ENCODE results near the gene SPIRE1.

SPIRE1 gene

DNA sequence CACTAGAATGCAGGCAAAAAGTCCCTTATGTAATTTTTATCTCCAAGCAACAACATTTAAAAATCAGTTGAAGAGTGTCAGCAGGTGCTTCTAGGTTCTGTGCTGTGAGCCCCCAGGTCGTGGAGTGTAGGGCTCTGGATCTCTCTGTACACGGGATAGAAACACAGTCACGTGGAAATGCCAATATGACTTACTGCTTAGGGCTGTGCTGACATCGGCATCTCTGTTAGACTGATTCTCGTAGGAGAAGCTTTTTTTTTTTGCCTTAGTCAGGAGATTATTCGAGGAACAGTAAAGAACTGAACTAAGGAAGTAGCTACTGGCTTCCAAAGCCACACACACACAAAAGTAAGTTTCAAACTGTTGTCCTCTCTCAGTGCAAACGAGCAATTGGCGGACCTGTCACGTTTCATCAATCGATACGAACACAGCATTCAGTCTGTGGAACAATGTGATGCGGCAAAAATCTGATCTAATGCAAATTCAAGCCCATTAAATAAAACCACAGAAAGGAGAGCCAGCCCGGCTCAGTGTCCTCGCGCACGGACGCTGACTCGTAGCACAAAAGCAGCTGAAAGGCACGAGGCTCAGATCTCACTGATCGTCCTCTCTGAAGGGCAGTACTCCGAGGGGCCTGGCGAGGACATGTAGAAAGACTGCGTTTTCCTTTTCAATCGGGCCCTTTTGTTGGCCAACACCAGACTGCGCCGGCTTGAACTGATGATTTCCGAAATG is 208.7 kb downstream of the SPIRE1 start:
- Histone ChIP-seq H3K36me3 (ENCODE audit: insufficient read depth) (no peaks in the 10 kb centered on the region), H3K9ac (no peak overlapping the region), H3K4me1 (ENCODE audit: low read depth, poor library complexity, severe bottlenecking) (no peaks in the 10 kb centered on the region), H2AFZ (ENCODE audit: low read depth) (no peak overlapping the region), H3K79me2 (ENCODE audit: insufficient read depth, low read depth) (no peaks in the 10 kb centered on the region), H3K27me3 (ENCODE audit: insufficient read depth, low read depth) (no peaks in the 10 kb centered on the region), H4K20me1 (ENCODE audit: insufficient read depth) (no peaks in the 10 kb centered on the region), H3K4me3 (IDR thresholded peaks at IDR 0.05; ENCODE audit: insufficient read depth, low read depth, low read length) (no peak overlapping the region), H3K27ac (no peak overlapping the region), H3K4me2 (no peak overlapping the region)
- TF ChIP-seq, protein P1, sequence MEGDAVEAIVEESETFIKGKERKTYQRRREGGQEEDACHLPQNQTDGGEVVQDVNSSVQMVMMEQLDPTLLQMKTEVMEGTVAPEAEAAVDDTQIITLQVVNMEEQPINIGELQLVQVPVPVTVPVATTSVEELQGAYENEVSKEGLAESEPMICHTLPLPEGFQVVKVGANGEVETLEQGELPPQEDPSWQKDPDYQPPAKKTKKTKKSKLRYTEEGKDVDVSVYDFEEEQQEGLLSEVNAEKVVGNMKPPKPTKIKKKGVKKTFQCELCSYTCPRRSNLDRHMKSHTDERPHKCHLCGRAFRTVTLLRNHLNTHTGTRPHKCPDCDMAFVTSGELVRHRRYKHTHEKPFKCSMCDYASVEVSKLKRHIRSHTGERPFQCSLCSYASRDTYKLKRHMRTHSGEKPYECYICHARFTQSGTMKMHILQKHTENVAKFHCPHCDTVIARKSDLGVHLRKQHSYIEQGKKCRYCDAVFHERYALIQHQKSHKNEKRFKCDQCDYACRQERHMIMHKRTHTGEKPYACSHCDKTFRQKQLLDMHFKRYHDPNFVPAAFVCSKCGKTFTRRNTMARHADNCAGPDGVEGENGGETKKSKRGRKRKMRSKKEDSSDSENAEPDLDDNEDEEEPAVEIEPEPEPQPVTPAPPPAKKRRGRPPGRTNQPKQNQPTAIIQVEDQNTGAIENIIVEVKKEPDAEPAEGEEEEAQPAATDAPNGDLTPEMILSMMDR (conservative IDR thresholded peaks at IDR 0.05; ENCODE audit: low read depth, low read length) = no peak

DNA sequence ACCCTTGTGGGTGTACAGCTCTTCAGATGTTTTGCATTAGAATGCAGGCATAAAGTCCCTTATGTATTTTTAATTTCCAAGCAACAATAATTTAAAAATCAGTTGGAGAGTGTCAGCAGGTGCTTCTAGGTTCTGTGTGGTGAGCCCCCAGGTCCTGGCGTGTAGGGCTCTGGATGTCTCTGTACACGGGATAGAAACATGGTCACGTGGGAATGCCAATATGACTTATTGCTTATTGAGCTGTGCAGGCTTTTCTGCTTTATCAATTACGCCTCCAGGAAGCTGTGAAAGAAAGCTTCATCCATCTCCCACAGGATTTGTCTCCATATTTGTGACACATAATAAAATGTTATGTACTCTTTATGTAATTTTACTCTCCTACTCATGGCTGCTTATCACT is 212.4 kb downstream of the SPIRE1 start:
- H3K27ac ChIP-seq = no peak overlapping the region
- no peaks in the 10 kb centered on the region for H3K79me2 ChIP-seq (ENCODE audit: insufficient read depth, low read depth)
- H3K36me3 ChIP-seq (ENCODE audit: insufficient read depth) = no peaks in the 10 kb centered on the region
- TF ChIP-seq, protein P1 (conservative IDR thresholded peaks at IDR 0.05; ENCODE audit: low read depth, low read length) = no peak
- no peak overlapping the region for H3K4me3 ChIP-seq (IDR thresholded peaks at IDR 0.05; ENCODE audit: insufficient read depth, low read depth, low read length)
- no peaks in the 10 kb centered on the region for H3K4me1 ChIP-seq (ENCODE audit: low read depth, poor library complexity, severe bottlenecking)
- no peak overlapping the region for H3K4me2 ChIP-seq
- no peaks in the 10 kb centered on the region for H3K27me3 ChIP-seq (ENCODE audit: insufficient read depth, low read depth)
- no peak overlapping the region for H2AFZ ChIP-seq (ENCODE audit: low read depth)
- H3K9ac ChIP-seq = no peak overlapping the region
- H4K20me1 ChIP-seq (ENCODE audit: insufficient read depth) = no peaks in the 10 kb centered on the region

DNA sequence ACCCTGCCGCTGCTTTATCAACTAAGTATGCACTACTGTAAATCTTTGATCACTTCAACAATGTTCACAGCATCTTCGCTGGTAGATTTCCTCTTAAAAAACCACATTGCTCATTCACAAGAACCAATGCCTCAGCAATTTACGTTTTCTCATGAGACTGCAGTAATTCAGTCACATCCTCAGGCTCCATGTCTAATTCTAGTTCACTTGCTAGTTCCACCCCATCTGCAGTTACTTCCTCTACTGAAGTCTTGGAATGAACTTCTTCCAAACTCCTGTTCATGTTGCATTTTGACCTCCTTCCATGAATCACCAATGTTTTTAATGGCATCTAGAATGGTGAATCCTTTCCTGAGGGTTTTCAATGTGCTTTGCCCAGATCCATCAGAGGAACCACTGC is 214.4 kb downstream of the SPIRE1 start:
- H3K36me3 ChIP-seq (ENCODE audit: insufficient read depth) = no peaks in the 10 kb centered on the region
- H3K4me1 ChIP-seq (ENCODE audit: low read depth, poor library complexity, severe bottlenecking) = no peaks in the 10 kb centered on the region
- TF ChIP-seq, protein P1 (conservative IDR thresholded peaks at IDR 0.05; ENCODE audit: low read depth, low read length) = no peak
- no peak overlapping the region for H3K9ac ChIP-seq
- H3K4me3 ChIP-seq (IDR thresholded peaks at IDR 0.05; ENCODE audit: insufficient read depth, low read depth, low read length) = no peak overlapping the region
- H2AFZ ChIP-seq (ENCODE audit: low read depth) = no peak overlapping the region
- H3K27me3 ChIP-seq (ENCODE audit: insufficient read depth, low read depth) = no peaks in the 10 kb centered on the region
- no peak overlapping the region for H3K4me2 ChIP-seq
- H3K27ac ChIP-seq = no peak overlapping the region
- H4K20me1 ChIP-seq (ENCODE audit: insufficient read depth) = no peaks in the 10 kb centered on the region
- no peaks in the 10 kb centered on the region for H3K79me2 ChIP-seq (ENCODE audit: insufficient read depth, low read depth)

DNA sequence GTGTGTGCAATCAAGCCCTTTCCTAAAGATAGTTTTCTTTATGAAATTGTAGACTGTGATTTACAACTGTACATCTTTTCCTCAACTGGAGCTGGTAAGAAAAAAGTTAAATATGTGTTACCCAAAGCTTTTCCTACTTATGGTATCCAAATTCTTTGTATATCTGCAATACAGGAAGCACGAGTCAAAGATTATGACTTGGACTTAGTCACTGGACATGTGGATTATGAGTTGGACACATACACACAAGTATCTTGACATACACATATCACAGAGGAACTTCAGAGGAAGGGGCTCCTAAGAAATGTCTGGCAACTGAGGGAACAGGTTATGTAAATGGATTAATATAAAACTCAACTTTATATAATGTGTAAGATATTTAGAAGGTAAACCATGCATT is 215.0 kb downstream of the SPIRE1 start:
- H3K4me2 ChIP-seq = no peak overlapping the region
- H3K36me3 ChIP-seq (ENCODE audit: insufficient read depth) = no peaks in the 10 kb centered on the region
- H3K4me1 ChIP-seq (ENCODE audit: low read depth, poor library complexity, severe bottlenecking) = no peaks in the 10 kb centered on the region
- no peak overlapping the region for H2AFZ ChIP-seq (ENCODE audit: low read depth)
- no peak overlapping the region for H3K27ac ChIP-seq
- TF ChIP-seq, protein P1 (conservative IDR thresholded peaks at IDR 0.05; ENCODE audit: low read depth, low read length) = no peak
- no peak overlapping the region for H3K9ac ChIP-seq
- H3K4me3 ChIP-seq (IDR thresholded peaks at IDR 0.05; ENCODE audit: insufficient read depth, low read depth, low read length) = no peak overlapping the region
- no peaks in the 10 kb centered on the region for H4K20me1 ChIP-seq (ENCODE audit: insufficient read depth)
- no peaks in the 10 kb centered on the region for H3K79me2 ChIP-seq (ENCODE audit: insufficient read depth, low read depth)
- no peaks in the 10 kb centered on the region for H3K27me3 ChIP-seq (ENCODE audit: insufficient read depth, low read depth)

Measured in KMS-11 (cell line).